ENCODE results near the gene TRIM8.

The TRIM8 gene

GRCh38 chr10:102644066-102644645 is at the start of gene TRIM8:
TSS of gene TRIM8 (plus strand) at chr10:102644479. CDS start at chr10:102644618, 139 bp downstream.
- TF ChIP-seq TEAD4 (IDR thresholded peaks at IDR 0.05) (no peak; the same call in 1 of the 2 replicates), EP300 (IDR thresholded peaks at IDR 0.05; ENCODE audit: borderline replicate concordance) (peak; percentile 36; the same call in 1 of the 2 replicates), USF1 (IDR thresholded peaks at IDR 0.05) (no peak), FOXM1 (IDR thresholded peaks at IDR 0.05; ENCODE audit: borderline replicate concordance, low read depth) (no peak), ZBTB7A (IDR thresholded peaks at IDR 0.05; ENCODE audit: low read depth) (no peak; the same call in 1 of the 2 replicates), TAF1 (IDR thresholded peaks at IDR 0.05; ENCODE audit: low read depth) (peak; percentile 24; the same call in 1 of the 2 replicates), YY1 (IDR thresholded peaks at IDR 0.05; ENCODE audit: low read depth) (peak; percentile 15), NFIC (IDR thresholded peaks at IDR 0.05) (no peak), CEBPB (IDR thresholded peaks at IDR 0.05) (no peak), EGR1 (IDR thresholded peaks at IDR 0.05) (no peak), TCF12 (IDR thresholded peaks at IDR 0.05; ENCODE audit: low read depth) (no peak), REST (IDR thresholded peaks at IDR 0.05; ENCODE audit: low read depth) (no peak), RAD21 (IDR thresholded peaks at IDR 0.05; ENCODE audit: low read depth) (no peak), CREB1 (IDR thresholded peaks at IDR 0.05; ENCODE audit: low read depth) (no peak), MAX (IDR thresholded peaks at IDR 0.05) (no peak)

- TF ChIP-seq CEBPB (IDR thresholded peaks at IDR 0.05): no peak
- TF ChIP-seq YY1 (IDR thresholded peaks at IDR 0.05; ENCODE audit: low read depth): no peak
- no peak for TF ChIP-seq FOXM1 (IDR thresholded peaks at IDR 0.05; ENCODE audit: borderline replicate concordance, low read depth)
- TF ChIP-seq TCF12 (IDR thresholded peaks at IDR 0.05; ENCODE audit: low read depth): no peak
- no peak for TF ChIP-seq MAX (IDR thresholded peaks at IDR 0.05)
- TF ChIP-seq TEAD4 (IDR thresholded peaks at IDR 0.05): no peak
- TF ChIP-seq CREB1 (IDR thresholded peaks at IDR 0.05; ENCODE audit: low read depth): no peak
- TF ChIP-seq REST (IDR thresholded peaks at IDR 0.05; ENCODE audit: low read depth): no peak
- no peak for TF ChIP-seq ZBTB7A (IDR thresholded peaks at IDR 0.05; ENCODE audit: low read depth)
- no peak for TF ChIP-seq USF1 (IDR thresholded peaks at IDR 0.05)
- TF ChIP-seq EGR1 (IDR thresholded peaks at IDR 0.05): no peak
- TF ChIP-seq NFIC (IDR thresholded peaks at IDR 0.05): no peak
- no peak for TF ChIP-seq TAF1 (IDR thresholded peaks at IDR 0.05; ENCODE audit: low read depth)
- no peak for TF ChIP-seq RAD21 (IDR thresholded peaks at IDR 0.05; ENCODE audit: low read depth)
- no peak for TF ChIP-seq EP300 (IDR thresholded peaks at IDR 0.05; ENCODE audit: borderline replicate concordance)
Observed at GRCh38 chr10:102595293-102595692, 49.0 kb upstream of the TRIM8 start.

GRCh38 chr10:102595897-102596296 is 48.4 kb upstream of the TRIM8 start:
- TF ChIP-seq TAF1 (IDR thresholded peaks at IDR 0.05; ENCODE audit: low read depth): no peak
- no peak for TF ChIP-seq EP300 (IDR thresholded peaks at IDR 0.05; ENCODE audit: borderline replicate concordance)
- TF ChIP-seq TCF12 (IDR thresholded peaks at IDR 0.05; ENCODE audit: low read depth): no peak
- no peak for TF ChIP-seq FOXM1 (IDR thresholded peaks at IDR 0.05; ENCODE audit: borderline replicate concordance, low read depth)
- TF ChIP-seq ZBTB7A (IDR thresholded peaks at IDR 0.05; ENCODE audit: low read depth): no peak
- TF ChIP-seq USF1 (IDR thresholded peaks at IDR 0.05): no peak
- TF ChIP-seq TEAD4 (IDR thresholded peaks at IDR 0.05): no peak
- TF ChIP-seq NFIC (IDR thresholded peaks at IDR 0.05): no peak
- TF ChIP-seq EGR1 (IDR thresholded peaks at IDR 0.05): no peak
- TF ChIP-seq MAX (IDR thresholded peaks at IDR 0.05): no peak
- TF ChIP-seq CEBPB (IDR thresholded peaks at IDR 0.05): no peak
- no peak for TF ChIP-seq RAD21 (IDR thresholded peaks at IDR 0.05; ENCODE audit: low read depth)
- TF ChIP-seq REST (IDR thresholded peaks at IDR 0.05; ENCODE audit: low read depth): no peak
- TF ChIP-seq YY1 (IDR thresholded peaks at IDR 0.05; ENCODE audit: low read depth): no peak
- TF ChIP-seq CREB1 (IDR thresholded peaks at IDR 0.05; ENCODE audit: low read depth): no peak
